Karpas-422 (cell line): ENCODE measurements around the gene OR6N2. TPM values are rescaled to one million over a fixed set of nuclear protein-coding genes. Genes with fewer than 3 reads are reported as not detected.

Source experiments
- DNase-seq: peaks from one replicate; pipeline ENCODE4 v3.0.0-alpha.2; 2015
- H2AFZ ChIP-seq: fragments of 200-600 bp; sonication (generic); 2 replicates; pipeline ENCODE4 v1.6.1; 2014; ENCODE audit warnings: antibody characterized with exemption, low read length, mixed read lengths
- H3K27ac ChIP-seq: fragments of 200-600 bp; sonication (generic); 2 replicates; pipeline ENCODE4 v1.5.1; 2014; ENCODE audit warnings: mild to moderate bottlenecking, low read length, moderate library complexity
- H3K27me3 ChIP-seq: fragments of 200-600 bp; sonication (generic); 2 replicates; pipeline ENCODE4 v1.6.1; 2014; ENCODE audit warnings: low read length, mixed read lengths
- H3K36me3 ChIP-seq: fragments of 200-600 bp; sonication (generic); 2 replicates; pipeline ENCODE4 v1.6.1; 2014; ENCODE audit warnings: low read length, mixed read lengths; ENCODE audit not compliant: insufficient read depth
- H3K4me1 ChIP-seq: fragments of 200-600 bp; sonication (generic); 2 replicates; pipeline ENCODE4 v1.6.1; 2014; ENCODE audit warnings: mild to moderate bottlenecking, low read length, mixed read lengths
- H3K4me2 ChIP-seq: fragments of 200-600 bp; sonication (generic); 2 replicates; pipeline ENCODE4 v1.6.1; 2014; ENCODE audit warnings: low read length, low read depth, mild to moderate bottlenecking; ENCODE audit not compliant: poor library complexity, severe bottlenecking
- H3K4me3 ChIP-seq: fragments of 200-600 bp; sonication (generic); 2 replicates; pipeline ENCODE4 v1.5.1; 2014; ENCODE audit warnings: mild to moderate bottlenecking, antibody characterized with exemption, low read length, mixed read lengths
- H3K79me2 ChIP-seq: fragments of 200-600 bp; sonication (generic); 2 replicates; pipeline ENCODE4 v1.6.1; 2014; ENCODE audit warnings: mild to moderate bottlenecking, low read length, mixed read lengths
- H3K9ac ChIP-seq: fragments of 200-600 bp; sonication (generic); 2 replicates; pipeline ENCODE4 v1.6.0; 2014; ENCODE audit warnings: low read length
- H3K9me2 ChIP-seq: fragments of 200-600 bp; sonication (generic), shearing (Covaris generic); replicated peaks from 2 replicates; pipeline ENCODE4 v1.6.0; 2014; ENCODE audit warnings: mild to moderate bottlenecking, low read length, moderate library complexity; ENCODE audit not compliant: insufficient read depth
- H3K9me3 ChIP-seq: fragments of 300-700, 200-600 bp; sonication (generic); 2 replicates; pipeline ENCODE4 v1.6.1; 2014; ENCODE audit warnings: low read length, mixed read lengths
- H4K20me1 ChIP-seq: fragments of 200-600 bp; sonication (generic); 2 replicates; pipeline ENCODE4 v1.6.1; 2014; ENCODE audit warnings: mild to moderate bottlenecking, antibody characterized with exemption, low read length, low read depth; ENCODE audit not compliant: insufficient read depth
- small RNA-seq: library from RNA; depleted of rRNA; stranded (forward); fragments of <200 nt; gene quantifications from one replicate; pipeline ENCODE3, GENCODE V24; 2014
- total RNA-seq: library from RNA; depleted of rRNA; stranded (reverse); fragments of >200 nt; shearing (Covaris generic); gene quantifications from 2 replicates; pipeline ENCODE4 v1.2.3, GENCODE V29; 2014; ENCODE audit warnings: low replicate concordance; rRNA removed

The OR6N2 gene
- total RNA-seq, 1 experiment from 2014 or later: not detected

GRCh38 chr1:158731707-158732106, 49.3 kb downstream of the OR6N2 start:
- Histone ChIP-seq H4K20me1 (no peaks in the 10 kb centered on the region), H3K9me3 (no peaks in the 10 kb centered on the region), H3K36me3 (no peaks in the 10 kb centered on the region), H3K79me2 (no peaks in the 10 kb centered on the region), H3K27ac (no peak overlapping the region), H3K4me3 (no peak overlapping the region), H3K4me1 (peaks cover 5% of the 10 kb centered on the region; the same call in 1 of the 2 replicates), H3K27me3 (no peaks in the 10 kb centered on the region), H3K4me2 (no peak overlapping the region), H2AFZ (no peak overlapping the region), H3K9ac (no peak overlapping the region), H3K9me2 (no peaks in the 10 kb centered on the region)
- DNase-seq: no peak

GRCh38 chr1:158730453-158730852, 50.6 kb downstream of the OR6N2 start:
- Histone ChIP-seq H3K27ac (no peak overlapping the region), H4K20me1 (no peaks in the 10 kb centered on the region), H3K79me2 (no peaks in the 10 kb centered on the region), H3K4me2 (no peak overlapping the region), H3K36me3 (no peaks in the 10 kb centered on the region), H3K4me1 (no peaks in the 10 kb centered on the region), H3K4me3 (no peak overlapping the region), H3K9ac (no peak overlapping the region), H3K9me3 (no peaks in the 10 kb centered on the region), H3K9me2 (no peaks in the 10 kb centered on the region), H3K27me3 (no peaks in the 10 kb centered on the region), H2AFZ (no peak overlapping the region)
- DNase-seq: no peak

- Histone ChIP-seq H3K4me3 (no peak overlapping the region), H4K20me1 (no peaks in the 10 kb centered on the region), H3K9ac (no peak overlapping the region), H3K9me2 (no peaks in the 10 kb centered on the region), H3K4me1 (no peaks in the 10 kb centered on the region), H3K9me3 (no peaks in the 10 kb centered on the region), H3K4me2 (no peak overlapping the region), H3K27ac (no peak overlapping the region), H2AFZ (no peak overlapping the region), H3K27me3 (no peaks in the 10 kb centered on the region), H3K36me3 (no peaks in the 10 kb centered on the region), H3K79me2 (no peaks in the 10 kb centered on the region)
- DNase-seq: no peak
These were observed 52.3 kb downstream of the OR6N2 start for GRCh38 chr1:158728510-158729225.

GRCh38 chr1:158724442-158724841, 56.6 kb downstream of the OR6N2 start:
- Histone ChIP-seq H3K36me3 (no peaks in the 10 kb centered on the region), H3K27ac (no peak overlapping the region), H4K20me1 (no peaks in the 10 kb centered on the region), H2AFZ (no peak overlapping the region), H3K9ac (no peak overlapping the region), H3K4me3 (no peak overlapping the region), H3K27me3 (no peaks in the 10 kb centered on the region), H3K9me3 (no peaks in the 10 kb centered on the region), H3K4me2 (no peak overlapping the region), H3K79me2 (no peaks in the 10 kb centered on the region), H3K4me1 (no peaks in the 10 kb centered on the region), H3K9me2 (no peaks in the 10 kb centered on the region)
- no peak for DNase-seq

Small RNAs within 50 kb of the gene (small RNA-seq; reads per million reads assigned to genes)
- gene OR2AQ1P: not detected

Other genes with a start within 250 kb of the OR6N2 start
- gene OR6Y1, start 226.8 kb downstream of the OR6N2 start, total RNA-seq: not detected in 2 replicates
- gene OR6P1, start 210.6 kb downstream of the OR6N2 start, total RNA-seq: not detected in 2 replicates
- not detected in 2 replicates for gene OR10X1, start 201.3 kb downstream of the OR6N2 start, total RNA-seq
- gene OR10Z1, start 175.9 kb downstream of the OR6N2 start, total RNA-seq: not detected in 2 replicates
- not detected in 2 replicates for gene SPTA1, start 94.5 kb downstream of the OR6N2 start, total RNA-seq
- not detected in 2 replicates for gene OR6K2, start 80.6 kb downstream of the OR6N2 start, total RNA-seq
- gene OR6K3, start 60.5 kb downstream of the OR6N2 start, total RNA-seq: not detected in 2 replicates
- gene OR6K6, start 26.5 kb downstream of the OR6N2 start, total RNA-seq: not detected in 2 replicates
- not detected in 2 replicates for gene OR6N1, start 9.0 kb downstream of the OR6N2 start, total RNA-seq
- not detected in 2 replicates for gene MNDA, start 50.1 kb upstream of the OR6N2 start, total RNA-seq
- gene PYHIN1, start 150.3 kb upstream of the OR6N2 start, total RNA-seq: not detected in 2 replicates
- 31.9 and 36.3 TPM in 2 replicates for gene IFI16, start 228.7 kb upstream of the OR6N2 start, total RNA-seq